Endothelial cell of umbilical vein (primary cell): ENCODE data around the gene CFAP46. TPM values are rescaled to one million over a fixed set of nuclear protein-coding genes. Genes with fewer than 3 reads are reported as not detected.

Source experiments
- BruUV-seq: library from RNA; stranded (reverse); fragments of 400-500 nt; replicated peaks from 2 replicates; lab custom pipeline; 2021; lab: Mats Ljungman, UMichigan
- CTCF ChIA-PET: fragments of 300-600, 350-600 bp; sonication (Branson Sonifier 250); formaldehyde crosslinking; loops from one replicate; lab custom pipeline; 2021; ENCODE audit warnings: antibody characterized with exemption, inconsistent platforms; lab: Charles Lee
- POLR2A ChIA-PET: fragments of 300-600, 350-600 bp; sonication (Branson Sonifier 250); formaldehyde crosslinking; loops from one replicate; lab custom pipeline; 2021; ENCODE audit warnings: antibody characterized with exemption, inconsistent platforms; lab: Charles Lee
- DNase-seq: peaks from one replicate; pipeline ENCODE4 v3.0.0-alpha.2; 2011; ENCODE audit warnings: low read depth, low spot score
- FAIRE-seq: peaks from 2 replicates; lab custom pipeline; 2011; peaks lifted over from hg19 to GRCh38; lab: Jason Lieb, UNC
- H2AFZ ChIP-seq: 2 replicates; pipeline ENCODE4 v1.6.0; 2012; ENCODE audit warnings: low read depth, low read length, control low read depth, inconsistent platforms
- H3K27ac ChIP-seq: 2 replicates; pipeline ENCODE4 v1.5.1; 2011; ENCODE audit warnings: low read depth, mild to moderate bottlenecking, control low read depth, low read length, moderate library complexity; ENCODE audit not compliant: insufficient read depth
- H3K27me3 ChIP-seq, 2 experiments: 2 replicates each; pipeline versions ENCODE4 v1.6.0 to v1.6.1; 2011; ENCODE audit warnings: low read length in 2 of 2, mixed read lengths in 1 of 2; ENCODE audit not compliant: control insufficient read depth in 2 of 2, insufficient read depth in 2 of 2
- H3K36me3 ChIP-seq, 2 experiments: 2 replicates in 1 of 2; 3 replicates in 1 of 2; pipeline ENCODE4 v1.5.1; 2011; ENCODE audit warnings: low read length in 2 of 2, mild to moderate bottlenecking in 1 of 2, moderate library complexity in 1 of 2; ENCODE audit not compliant: control insufficient read depth in 2 of 2, insufficient read depth in 2 of 2; ENCODE audit errors: extremely low read depth in 1 of 2
- H3K4me1 ChIP-seq: 3 replicates; pipeline ENCODE4 v1.5.1; 2011; ENCODE audit warnings: mild to moderate bottlenecking, low read length; ENCODE audit not compliant: control insufficient read depth, insufficient read depth; ENCODE audit errors: extremely low read depth
- H3K4me2 ChIP-seq: 2 replicates; pipeline ENCODE4 v1.6.1; 2011; ENCODE audit warnings: low read length, control low read depth, mixed read lengths; ENCODE audit not compliant: insufficient read depth
- H3K4me3 ChIP-seq, 3 experiments: fragments of 200-600 bp in 1 of 3; sonication (generic), shearing (Covaris generic) in 1 of 3; replicated peaks in 1 of 3; 2 replicates each; pipeline ENCODE4 v1.5.1; 2011 to 2016; ENCODE audit warnings: control low read depth in 3 of 3, low read length in 3 of 3, mild to moderate bottlenecking in 2 of 3, inconsistent platforms in 1 of 3, low read depth in 1 of 3, moderate library complexity in 1 of 3; ENCODE audit not compliant: insufficient read depth in 1 of 3
- H3K79me2 ChIP-seq: 2 replicates; pipeline ENCODE4 v1.6.0; 2012; ENCODE audit warnings: low read length, inconsistent platforms; ENCODE audit not compliant: control insufficient read depth, insufficient read depth
- H3K9ac ChIP-seq: replicated peaks from 2 replicates; pipeline ENCODE3; 2011; ENCODE audit warnings: low read length, control low read depth; ENCODE audit not compliant: insufficient read depth; ENCODE audit errors: extremely low read depth
- H3K9me1 ChIP-seq: replicated peaks from 3 replicates; pipeline ENCODE4 v1.6.0; 2011; ENCODE audit warnings: mild to moderate bottlenecking, low read length; ENCODE audit not compliant: control insufficient read depth, insufficient read depth; ENCODE audit errors: extremely low read depth
- H3K9me3 ChIP-seq: replicated peaks from 2 replicates; pipeline ENCODE4 v1.5.1; 2012; ENCODE audit warnings: low read length, inconsistent platforms; ENCODE audit not compliant: control insufficient read depth, insufficient read depth
- H4K20me1 ChIP-seq: replicated peaks from 2 replicates; pipeline ENCODE3; 2011; ENCODE audit warnings: mild to moderate bottlenecking, low read length; ENCODE audit not compliant: control insufficient read depth, insufficient read depth; ENCODE audit errors: extremely low read depth
- CTCF ChIP-seq, 2 donors: IDR thresholded peaks; 1 replicate in 1 of 2; 2 replicates in 1 of 2; pipeline ENCODE4 v1.5.1; 2011; ENCODE audit warnings: low read length in 2 of 2, mild to moderate bottlenecking in 2 of 2, moderate library complexity in 2 of 2, control low read depth in 1 of 2, inconsistent platforms in 1 of 2, low read depth in 1 of 2; ENCODE audit not compliant: insufficient read depth in 1 of 2; ENCODE audit errors: extremely low read depth in 1 of 2
- EZH2 ChIP-seq: IDR thresholded peaks from 2 replicates; pipeline ENCODE4 v1.6.1; 2012; ENCODE audit warnings: borderline replicate concordance, low read depth, mild to moderate bottlenecking, moderate library complexity, low read length, inconsistent platforms; ENCODE audit not compliant: severe bottlenecking
- FOS ChIP-seq: IDR thresholded peaks from 2 replicates; pipeline ENCODE4 v1.6.1; 2011; ENCODE audit warnings: mild to moderate bottlenecking, low read length, moderate library complexity, borderline replicate concordance; ENCODE audit not compliant: insufficient read depth
- GATA2 ChIP-seq: IDR thresholded peaks from 2 replicates; pipeline ENCODE4 v1.7.0; 2011; ENCODE audit warnings: low read depth, mild to moderate bottlenecking, moderate library complexity, mixed read lengths, low read length; ENCODE audit not compliant: insufficient read length, insufficient read depth
- JUN ChIP-seq: IDR thresholded peaks from 2 replicates; pipeline ENCODE4 v1.6.1; 2011; ENCODE audit warnings: borderline replicate concordance, low read depth; ENCODE audit not compliant: insufficient read length, insufficient read depth
- MAX ChIP-seq: IDR thresholded peaks from 2 replicates; pipeline ENCODE4 v1.6.1; 2011; ENCODE audit not compliant: insufficient read depth, insufficient read length
- MYC ChIP-seq: IDR thresholded peaks from one replicate; pipeline ENCODE4 v1.6.1; 2011; ENCODE audit warnings: mild to moderate bottlenecking, low read depth, low read length
- POLR2A ChIP-seq: IDR thresholded peaks from 2 replicates; pipeline ENCODE4 v1.6.1; 2012; ENCODE audit warnings: low read depth, mild to moderate bottlenecking, control low read depth, low read length
- POLR2AphosphoS5 ChIP-seq: IDR thresholded peaks from 2 replicates; pipeline ENCODE4 v1.6.1; 2012; ENCODE audit warnings: low read depth, mild to moderate bottlenecking, control low read depth, low read length, moderate library complexity; ENCODE audit not compliant: insufficient read depth
- dilution Hi-C: fragments of 300-500 bp; cut with MboI; formaldehyde crosslinking; loops from one replicate; pipeline ENCODE4 v1.15.0; 2019; ENCODE audit warnings: low sequenced_read_pairs; ENCODE audit not compliant: extremely low pct_ligation_motif_present
- intact Hi-C: fragments of 100-400 bp; cut with micrococcal nuclease; formaldehyde crosslinking; loops from one replicate; pipeline ENCODE4 v1.10.0; 2022
- polyA plus RNA-seq, 4 experiments: library from polyadenylated mRNA; depleted of rRNA in 3 of 4; stranded (reverse) in 3 of 4; unstranded in 1 of 4; fragments of >200 nt; gene quantifications; 2 replicates each; pipeline versions ENCODE4 v1.2.1 to v1.2.3, GENCODE V29; 2011 to 2012; ENCODE audit warnings: missing spikeins in 1 of 4
- total RNA-seq: library from RNA; stranded (reverse); gene quantifications from 2 replicates; pipeline ENCODE4 v1.2.3, GENCODE V29; 2021

CFAP46 gene
- total and polyA plus RNA-seq, 2 donors (not counting 3 experiments of a cell fraction or from before 2014, with no cell fraction given): 0.75 to 0.98 TPM

DNA sequence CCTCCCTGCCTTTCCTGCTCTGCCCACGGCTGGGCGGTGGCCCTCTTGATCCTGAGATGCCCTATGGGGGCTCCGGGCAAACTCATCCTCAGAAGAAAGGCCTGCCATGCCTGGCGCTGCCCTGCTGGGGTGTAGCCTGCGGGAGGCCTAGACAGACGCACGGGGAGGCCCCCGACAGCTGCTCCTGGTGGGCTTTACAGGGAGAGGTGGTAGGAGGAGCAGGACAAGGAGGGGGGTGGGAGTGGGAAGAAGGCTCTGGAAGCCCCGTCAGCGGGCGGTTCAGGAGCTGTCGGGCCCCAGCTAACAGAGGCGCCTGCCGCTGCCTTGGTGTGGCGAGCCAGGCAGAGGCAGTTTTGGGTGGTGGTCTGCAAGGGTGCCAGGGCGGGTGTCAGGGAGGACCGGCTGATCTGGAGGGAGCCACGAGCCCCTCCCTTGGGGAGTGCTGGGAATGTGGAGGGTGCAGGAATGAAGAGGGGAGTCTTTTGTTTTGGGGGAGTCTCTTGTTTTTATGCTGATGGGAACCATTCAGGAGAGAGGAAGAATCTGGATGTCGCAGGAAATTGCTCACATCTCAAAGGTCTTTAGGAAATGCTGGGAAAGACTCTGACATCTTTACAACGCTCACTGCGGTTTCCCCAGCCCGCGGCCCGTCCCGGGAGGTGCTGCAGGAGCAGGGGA lies 63.5 kb downstream of the CFAP46 start:
- Histone ChIP-seq H4K20me1 (no peaks in the 10 kb centered on the region), H3K4me2 (no peak overlapping the region), H3K79me2 (no peaks in the 10 kb centered on the region), H3K27ac (no peak overlapping the region), H3K9me1 (no peaks in the 10 kb centered on the region), H3K27me3 (no peaks in the 10 kb centered on the region), H3K4me1 (no peaks in the 10 kb centered on the region), H2AFZ (no peak overlapping the region), H3K9me3 (no peaks in the 10 kb centered on the region), H3K36me3 (no peaks in the 10 kb centered on the region), H3K9ac (no peak overlapping the region), H3K4me3 (no peak overlapping the region)
- TF ChIP-seq GATA2: no peak
- TF ChIP-seq MAX: no peak
- TF ChIP-seq JUN: no peak
- TF ChIP-seq FOS: no peak
- TF ChIP-seq EZH2: no peak
- no peak for TF ChIP-seq POLR2AphosphoS5
- TF ChIP-seq POLR2A: no peak
- TF ChIP-seq MYC: no peak
- TF ChIP-seq CTCF (IDR thresholded peaks at IDR 0.05; ENCODE audit: extremely low read depth in 1 of 2, insufficient read depth in 1 of 2, low read depth in 1 of 2, low read length in 2 of 2): no peak
- FAIRE-seq (no peak), DNase-seq (no peak)
- intact Hi-C loops: no loop called here
- POLR2A ChIA-PET: no interaction called here
- dilution Hi-C loops: no loop called here
- CTCF ChIA-PET: no interaction called here
- BruUV-seq: no TSS peak
